HEK293T (cell line): ENCODE data around the gene DST.

Source experiments
- CTCF ChIA-PET: fragments of 350-600 bp; formaldehyde crosslinking; extraction: SDS; loops from one replicate; lab custom pipeline; 2021; ENCODE audit warnings: antibody characterized with exemption, inconsistent platforms; lab: Yijun Ruan, JAX
- POLR2A ChIA-PET: fragments of 350-600 bp; formaldehyde crosslinking; extraction: SDS; loops from one replicate; lab custom pipeline; 2020; ENCODE audit warnings: antibody characterized with exemption, inconsistent platforms; lab: Yijun Ruan, JAX
- DNase-seq: peaks from one replicate; pipeline ENCODE4 v3.0.0; 2012; ENCODE audit warnings: mixed read lengths; ENCODE audit errors: extremely low spot score
- ARNT ChIP-seq: fragments of 450-650 bp; IDR thresholded peaks from 2 replicates; pipeline ENCODE4 v1.6.1; 2017; ENCODE audit warnings: mild to moderate bottlenecking
- BHLHE40 ChIP-seq: fragments of 450-650 bp; IDR thresholded peaks from 2 replicates; pipeline ENCODE4 v1.6.1; 2016; ENCODE audit warnings: mild to moderate bottlenecking, moderate library complexity, borderline replicate concordance
- CTBP1 ChIP-seq: fragments of 450-650 bp; IDR thresholded peaks from 2 replicates; pipeline ENCODE4 v1.6.1; 2016; ENCODE audit warnings: borderline replicate concordance
- ELF4 ChIP-seq: fragments of 450-650 bp; IDR thresholded peaks from 2 replicates; pipeline ENCODE4 v1.6.1; 2017; ENCODE audit warnings: antibody characterized with exemption
- FOXA1 ChIP-seq: fragments of 450-650 bp; IDR thresholded peaks from 2 replicates; pipeline ENCODE4 v1.6.1; 2016; ENCODE audit warnings: mild to moderate bottlenecking
- FOXK2 ChIP-seq: fragments of 450-650 bp; IDR thresholded peaks from 2 replicates; pipeline ENCODE4 v1.6.1; 2016; ENCODE audit warnings: mild to moderate bottlenecking
- HDGF ChIP-seq: fragments of 450-650 bp; IDR thresholded peaks from 2 replicates; pipeline ENCODE4 v1.6.1; 2017; ENCODE audit warnings: antibody characterized with exemption, borderline replicate concordance
- L3MBTL2 ChIP-seq: fragments of 450-650 bp; conservative IDR thresholded peaks from 2 replicates; pipeline ENCODE4 v1.6.1; 2016; ENCODE audit warnings: mild to moderate bottlenecking
- LEF1 ChIP-seq: fragments of 450-650 bp; IDR thresholded peaks from 2 replicates; pipeline ENCODE4 v1.6.1; 2017; ENCODE audit warnings: mild to moderate bottlenecking, borderline replicate concordance
- SP1 ChIP-seq: fragments of 450-650 bp; IDR thresholded peaks from 2 replicates; pipeline ENCODE4 v1.6.1; 2017
- SUZ12 ChIP-seq: fragments of 450-650 bp; IDR thresholded peaks from 2 replicates; pipeline ENCODE4 v1.6.1; 2016; ENCODE audit warnings: mild to moderate bottlenecking
- TARDBP ChIP-seq: fragments of 450-650 bp; IDR thresholded peaks from 2 replicates; pipeline ENCODE4 v1.6.1; 2016
- ZNF384 ChIP-seq: fragments of 450-650 bp; IDR thresholded peaks from 2 replicates; pipeline ENCODE4 v1.6.1; 2016
- TF ChIP-seq, protein P1 (sequence below): fragments of 450-650 bp; IDR thresholded peaks from 2 replicates; pipeline ENCODE4 v1.6.1; 2016

The DST gene

DNA sequence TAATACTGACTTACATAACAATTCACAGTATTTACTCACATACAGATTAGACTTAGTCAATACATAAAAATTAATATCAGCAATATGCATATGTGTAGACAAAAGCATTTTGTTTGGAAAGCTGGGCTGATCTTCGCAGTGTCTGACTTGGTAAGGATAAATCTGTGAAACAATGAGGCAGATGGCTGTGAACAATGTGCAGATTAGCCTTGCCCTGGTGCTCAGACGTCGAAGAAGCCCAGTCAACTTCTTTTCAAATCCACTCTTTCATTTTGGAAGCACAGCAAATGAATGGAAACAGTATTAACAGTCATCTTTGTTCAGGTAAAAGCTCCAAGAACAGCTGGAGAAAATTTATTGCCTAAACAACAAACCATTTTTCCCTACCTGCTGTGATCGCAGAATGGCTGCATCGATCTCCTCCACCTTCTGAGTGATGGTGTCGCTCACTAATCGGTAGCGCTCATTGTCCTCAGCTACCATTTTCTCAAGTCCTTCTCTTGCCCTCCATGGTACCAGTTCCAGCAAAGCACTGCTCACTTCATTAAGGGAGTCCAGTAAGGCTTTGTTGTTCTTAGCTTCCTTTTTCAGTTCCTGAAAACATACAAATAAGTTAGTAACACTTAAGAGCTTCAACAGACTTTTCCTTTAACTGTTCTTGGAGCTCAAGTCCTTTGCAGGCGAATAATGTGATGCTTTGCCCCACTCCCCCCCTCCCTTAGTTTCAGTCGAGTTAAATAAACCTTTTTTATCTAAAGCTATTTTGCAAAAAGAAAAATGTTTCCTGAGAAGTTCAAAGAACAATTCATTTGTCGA, 116.5 kb downstream of the DST start:
- CTCF ChIA-PET = interaction anchor here (0.8 to 1.1 kb wide), 3 partner anchors 16 to 69 kb away, joined by 3 read pairs; no protein-coding TSS in a partner anchor
- DNase-seq = no peak
- POLR2A ChIA-PET = interaction anchor here (0.9 kb wide), 1 partner anchor 16 kb away, joined by 3 read pairs; no protein-coding TSS in a partner anchor
- TF ChIP-seq ARNT (no peak), SUZ12 (no peak), SP1 (no peak), HDGF (no peak), FOXK2 (no peak)
- TF ChIP-seq, protein P1, sequence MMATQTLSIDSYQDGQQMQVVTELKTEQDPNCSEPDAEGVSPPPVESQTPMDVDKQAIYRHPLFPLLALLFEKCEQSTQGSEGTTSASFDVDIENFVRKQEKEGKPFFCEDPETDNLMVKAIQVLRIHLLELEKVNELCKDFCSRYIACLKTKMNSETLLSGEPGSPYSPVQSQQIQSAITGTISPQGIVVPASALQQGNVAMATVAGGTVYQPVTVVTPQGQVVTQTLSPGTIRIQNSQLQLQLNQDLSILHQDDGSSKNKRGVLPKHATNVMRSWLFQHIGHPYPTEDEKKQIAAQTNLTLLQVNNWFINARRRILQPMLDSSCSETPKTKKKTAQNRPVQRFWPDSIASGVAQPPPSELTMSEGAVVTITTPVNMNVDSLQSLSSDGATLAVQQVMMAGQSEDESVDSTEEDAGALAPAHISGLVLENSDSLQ = no peak; the same call in 1 of the 2 replicates

DNA sequence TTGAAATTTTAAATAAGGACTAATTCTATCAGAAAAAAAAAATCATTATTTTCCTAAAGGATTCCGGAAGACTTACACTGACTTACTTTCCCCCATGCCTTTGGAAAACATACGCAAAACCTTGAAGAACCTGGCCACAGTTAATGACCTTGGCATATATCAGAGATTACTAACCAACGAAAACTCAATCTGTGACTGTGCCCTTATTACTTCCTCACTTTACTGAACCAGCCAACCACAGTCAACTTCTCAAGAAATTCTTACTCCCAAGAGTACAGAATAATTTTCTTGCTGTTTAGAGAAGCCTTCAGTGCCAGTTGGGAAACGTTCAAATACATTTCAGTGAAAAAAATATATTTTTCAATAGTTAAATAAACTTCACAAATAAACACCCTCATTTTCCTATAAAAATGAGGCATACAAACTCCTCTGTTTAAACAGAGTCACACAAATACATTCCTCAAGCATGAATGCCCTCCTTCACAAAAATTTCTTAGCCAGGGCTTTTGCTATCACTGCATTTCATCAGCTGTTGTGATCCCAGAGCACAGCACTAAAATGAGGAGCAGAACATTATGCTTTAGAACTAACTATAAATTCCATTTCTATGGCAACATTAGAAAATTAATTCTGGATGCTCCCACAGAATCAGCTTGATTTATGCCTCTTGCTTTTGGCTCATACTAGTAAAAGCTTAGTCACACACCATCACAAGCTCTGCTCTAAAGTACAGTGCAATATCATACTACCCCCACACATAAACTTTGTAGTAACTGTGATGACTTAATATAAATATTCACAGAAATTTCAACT, 117.6 kb downstream of the DST start:
- no peak for TF ChIP-seq L3MBTL2
- TF ChIP-seq CTBP1 = 0 out of 2 replicates have a peak, but pooled peaks have one; percentile 14
- no peak for TF ChIP-seq HDGF
- TF ChIP-seq, protein P1 = peak; percentile 73
- no peak for TF ChIP-seq BHLHE40
- TF ChIP-seq ELF4 = no peak
- TF ChIP-seq SUZ12 = no peak
- CTCF ChIA-PET = interaction anchor here (0.8 to 0.9 kb wide), 2 partner anchors 45 to 70 kb away, joined by 3 read pairs; no protein-coding TSS in a partner anchor
- POLR2A ChIA-PET = interaction anchor here (2.0 kb wide), 1 partner anchor 17 kb away, joined by 7 read pairs; no protein-coding TSS in a partner anchor
- no peak for DNase-seq

DNA sequence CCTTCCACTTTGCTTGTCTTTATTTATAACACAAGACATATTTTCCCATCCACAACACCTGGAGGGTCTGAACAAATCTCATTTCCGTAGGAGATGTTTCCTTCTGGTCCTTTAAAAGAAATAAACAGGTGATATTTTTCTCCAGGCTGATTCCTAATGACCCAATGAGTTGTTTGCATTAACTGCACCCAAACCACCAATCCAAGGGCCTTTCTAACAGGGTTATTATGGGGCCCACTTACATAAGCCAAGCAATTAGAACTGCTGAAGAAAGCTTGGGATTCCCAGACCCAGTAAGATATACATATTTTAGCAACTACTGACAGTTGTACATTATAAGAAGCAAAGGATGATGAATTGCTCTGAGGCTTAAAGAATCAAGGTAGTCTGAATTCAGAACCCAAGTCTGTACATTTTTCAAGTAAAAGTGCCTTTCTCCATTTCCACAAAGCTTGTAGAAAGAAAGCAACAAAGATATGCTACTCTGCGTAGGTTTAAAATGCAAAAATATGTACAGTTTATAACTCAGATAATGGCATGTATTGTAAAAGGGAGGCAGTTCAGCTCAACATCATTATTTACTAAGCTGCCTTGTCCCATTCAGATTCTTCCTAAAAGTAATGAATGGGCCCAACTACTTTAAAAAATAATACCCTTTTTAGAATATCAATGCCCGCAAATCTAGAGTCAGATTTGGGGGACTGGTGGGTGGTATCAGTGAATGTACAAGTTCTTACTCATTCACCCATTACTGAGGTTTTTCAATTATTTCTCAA, 120.0 kb downstream of the DST start:
- no peak for DNase-seq
- TF ChIP-seq FOXK2 = no peak
- TF ChIP-seq, protein P1 = peak; percentile 20; the same call in 1 of the 2 replicates
- ChIA-PET POLR2A (interaction anchor here (1.8 kb wide), 1 partner anchor 20 kb away, joined by 7 read pairs; no protein-coding TSS in a partner anchor), CTCF (no interaction called here)

DNA sequence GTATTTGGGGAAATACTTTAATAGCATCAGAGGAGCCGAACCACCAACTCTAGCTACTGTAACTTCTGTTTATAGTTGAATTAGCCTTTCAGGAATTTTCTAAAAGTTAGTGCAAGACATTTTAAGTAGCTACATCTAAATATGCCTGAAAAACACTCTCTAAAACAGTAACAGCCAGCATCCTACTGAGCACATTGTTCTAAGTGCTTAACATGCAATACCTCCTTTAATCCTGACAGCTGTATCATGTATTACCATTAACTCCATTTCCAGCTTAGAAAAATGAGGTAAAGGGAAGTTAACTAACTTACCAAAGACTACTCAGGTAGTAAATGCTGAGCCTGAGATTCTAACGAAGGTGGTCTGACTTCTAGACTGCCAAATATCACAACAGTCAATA, 120.7 kb downstream of the DST start:
- POLR2A ChIA-PET = interaction anchor here (1.8 kb wide), 1 partner anchor 20 kb away, joined by 7 read pairs; no protein-coding TSS in a partner anchor
- CTCF ChIA-PET = interaction anchor here (0.6 to 1.5 kb wide), 3 partner anchors 8 to 48 kb away, joined by 3 to 7 read pairs (median 4); no protein-coding TSS in a partner anchor
- DNase-seq = no peak
- no peak for TF ChIP-seq L3MBTL2
- TF ChIP-seq FOXK2 = no peak
- no peak for TF ChIP-seq LEF1
- TF ChIP-seq, protein P1 = no peak
- TF ChIP-seq FOXA1 = no peak
- no peak for TF ChIP-seq ZNF384
- no peak for TF ChIP-seq ELF4
- no peak for TF ChIP-seq BHLHE40

DNA sequence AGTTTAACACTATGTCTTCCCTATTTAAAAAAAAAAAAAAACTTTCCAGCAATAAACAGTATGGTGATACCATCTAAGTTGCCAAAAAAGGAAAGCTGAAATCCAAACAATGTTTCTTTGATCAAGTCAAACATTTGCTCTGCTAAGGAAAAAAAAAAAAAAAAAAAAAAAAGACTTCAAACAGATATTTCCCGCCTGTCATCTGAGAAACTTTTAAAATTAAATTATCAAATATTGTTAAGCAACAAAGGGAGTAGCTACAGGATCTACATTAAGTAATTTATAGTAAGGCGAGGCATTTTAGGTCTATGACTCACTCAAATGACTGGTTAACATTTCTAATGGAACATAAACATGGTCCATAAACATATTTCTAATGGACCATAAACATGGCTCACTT, 121.2 kb downstream of the DST start:
- TF ChIP-seq ZNF384 (peak; percentile 34; the same call in 1 of the 2 replicates), ELF4 (no peak)
- no peak for DNase-seq
- POLR2A ChIA-PET = interaction anchor here (1.8 kb wide), 1 partner anchor 21 kb away, joined by 7 read pairs; no protein-coding TSS in a partner anchor
- CTCF ChIA-PET = interaction anchor here (0.6 to 1.5 kb wide), 3 partner anchors 8 to 49 kb away, joined by 3 to 7 read pairs (median 4); no protein-coding TSS in a partner anchor

DNA sequence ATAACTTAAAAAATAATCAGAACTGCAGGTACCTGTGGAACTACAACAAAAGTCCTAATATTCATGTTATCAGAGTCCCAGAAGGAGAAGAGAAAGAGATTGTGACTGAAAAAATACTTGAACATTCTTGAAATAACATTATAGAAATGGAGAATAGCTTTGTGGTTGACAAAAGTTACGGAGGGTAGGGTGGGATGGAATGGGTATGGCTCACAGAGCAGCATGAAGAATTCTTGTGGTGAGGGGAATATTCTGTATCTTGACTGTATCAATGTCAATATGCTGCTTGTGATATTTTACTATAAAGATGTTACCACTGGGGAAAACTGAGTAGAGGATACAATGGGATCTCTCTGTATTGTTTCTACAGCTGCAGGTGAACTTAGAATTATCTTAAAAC, 122.5 kb downstream of the DST start:
- ChIA-PET POLR2A (no interaction called here), CTCF (no interaction called here)
- TF ChIP-seq TARDBP = no peak
- no peak for TF ChIP-seq LEF1
- no peak for DNase-seq
